Measurements from ENCODE around the gene CCKAR.

DNA sequence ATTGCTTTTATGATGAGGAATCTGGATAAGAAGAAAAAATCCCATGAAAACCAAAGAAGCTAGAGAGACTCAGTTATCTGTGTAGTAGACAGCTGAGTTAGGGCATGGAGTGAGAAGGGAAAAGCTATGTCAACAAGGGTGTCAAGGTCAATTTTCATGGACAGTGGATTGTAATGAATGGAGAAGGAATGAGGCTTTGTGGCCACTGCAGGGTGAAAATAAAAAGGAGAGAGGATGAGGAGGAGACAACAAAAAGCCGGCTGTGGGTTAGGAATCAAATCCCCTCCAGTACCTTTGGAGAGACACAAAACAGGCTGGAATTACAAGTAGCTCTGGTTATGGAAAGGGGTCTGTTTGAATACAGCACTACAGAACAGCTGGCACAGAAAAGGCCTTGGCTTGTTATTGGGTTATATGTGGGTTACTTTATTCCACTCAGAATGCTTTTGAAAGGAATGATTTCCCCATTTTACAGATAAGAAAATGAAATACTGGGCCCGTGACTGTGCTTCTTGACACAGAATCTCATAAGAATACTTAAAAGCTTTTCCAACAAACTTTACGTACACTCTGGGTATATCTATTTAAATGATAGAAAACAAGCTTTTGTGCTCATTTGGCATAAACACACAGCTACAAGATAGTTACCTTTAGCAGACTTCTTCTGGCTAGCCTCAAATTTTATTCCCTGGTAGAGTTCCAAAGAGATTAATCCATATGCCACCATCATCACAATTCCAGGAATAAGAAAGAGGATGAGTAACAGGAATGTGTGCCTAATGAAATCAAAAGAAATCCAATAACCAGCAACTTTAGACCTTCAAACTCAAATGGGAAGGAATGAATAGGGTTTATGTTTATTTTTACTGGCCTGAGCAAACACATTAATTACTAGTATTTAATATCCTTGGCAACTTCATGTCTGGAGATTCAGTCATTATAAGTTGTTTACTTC, 7.5 kb downstream of the CCKAR start:
- TF ChIP-seq EZH2 (IDR thresholded peaks at IDR 0.05; ENCODE audit: insufficient read depth, poor library complexity, severe bottlenecking) (no peak), EZH2phosphoT487 (IDR thresholded peaks at IDR 0.05; ENCODE audit: insufficient read depth, low read depth) (no peak)

Measured in GM23248 (cell line).